Stimulated activated CD8-positive, alpha-beta memory T cell treated with anti-CD3 and anti-CD28 coated beads, Interleukin-4, amount 100 ng/mL, for 4 hours (primary cell): Measurements from ENCODE around the gene BIK.
"Not testable (repeated sequence)": the region's sequence is repeated elsewhere in the genome, so short reads cannot be mapped to it uniquely, and the experiment has no call there.

ENCODE experiments used
- DNase-seq, 2 donors: peaks; one replicate each; pipeline ENCODE4 v3.0.0-alpha.2; 2020; ENCODE audit warnings: low read depth in 2 of 2, low spot score in 1 of 2

BIK gene

DNA sequence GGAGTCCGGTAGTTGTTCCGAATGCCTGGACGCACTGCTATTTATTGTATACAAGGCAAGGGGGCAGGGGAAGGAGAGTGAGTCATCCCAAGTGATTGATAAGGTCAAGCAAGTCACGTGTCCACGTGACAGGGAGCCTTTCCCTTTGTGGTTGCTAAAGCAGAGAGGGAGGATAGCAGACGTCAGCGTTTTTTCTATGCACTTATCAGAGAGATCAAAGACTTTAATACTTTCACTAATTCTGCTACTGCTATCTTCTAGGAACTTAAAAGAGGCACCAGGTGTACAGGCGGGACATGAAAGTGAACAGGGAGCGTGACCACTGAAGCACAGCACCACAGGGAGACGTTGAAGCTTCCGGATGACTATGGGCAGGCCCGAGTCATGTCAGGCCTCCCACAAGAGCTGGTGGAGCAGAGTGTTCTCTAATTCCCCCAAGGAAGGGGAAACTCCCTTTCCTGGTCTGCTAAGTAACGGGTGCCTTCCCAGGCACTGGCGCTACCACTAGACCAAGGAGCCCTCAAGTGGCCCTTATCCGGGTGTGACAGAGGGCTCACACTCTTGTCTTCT is 6.4 kb upstream of the BIK start:
- DNase-seq: not testable (repeated sequence)

DNA sequence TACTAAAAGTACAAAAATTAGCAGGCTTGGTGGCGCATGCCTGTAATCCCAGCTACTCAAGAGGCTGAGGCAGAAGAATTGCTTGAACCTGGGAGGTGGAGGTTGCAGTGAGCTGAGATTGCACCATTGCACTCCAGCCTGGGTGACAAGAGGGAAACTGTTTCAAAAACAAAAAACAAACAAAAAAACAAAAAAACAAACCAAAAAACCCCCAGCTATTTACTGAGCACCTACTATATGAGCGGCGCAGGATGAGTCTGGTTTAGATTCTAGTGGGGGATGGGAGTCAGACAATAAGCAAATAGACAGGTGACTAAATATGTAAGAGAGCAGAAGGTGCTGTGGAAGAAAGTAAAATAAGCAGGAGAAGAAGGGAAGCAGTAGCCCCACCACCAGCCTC is 5.6 kb upstream of the BIK start:
- DNase-seq: not testable (repeated sequence)

DNA sequence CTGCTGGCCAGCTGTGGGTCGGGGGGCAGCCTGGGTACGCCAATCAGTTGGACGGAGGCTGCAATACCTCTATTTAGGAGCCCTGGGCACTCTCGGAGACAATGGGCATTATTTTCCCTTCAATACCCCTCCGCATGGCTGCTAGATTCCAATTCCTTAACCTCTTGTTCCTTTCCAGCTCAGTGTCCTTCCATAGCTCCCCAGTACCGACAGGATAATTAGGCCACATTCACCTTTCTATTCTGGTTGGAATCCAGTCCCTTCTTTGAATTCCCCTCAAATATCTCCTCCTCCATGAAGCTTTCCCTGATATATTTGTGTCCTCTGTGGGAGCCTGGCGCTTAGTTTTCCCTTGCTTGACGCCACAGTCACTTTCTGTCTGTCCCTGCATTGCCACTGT is 4.2 kb upstream of the BIK start:
- DNase-seq: no peak

DNA sequence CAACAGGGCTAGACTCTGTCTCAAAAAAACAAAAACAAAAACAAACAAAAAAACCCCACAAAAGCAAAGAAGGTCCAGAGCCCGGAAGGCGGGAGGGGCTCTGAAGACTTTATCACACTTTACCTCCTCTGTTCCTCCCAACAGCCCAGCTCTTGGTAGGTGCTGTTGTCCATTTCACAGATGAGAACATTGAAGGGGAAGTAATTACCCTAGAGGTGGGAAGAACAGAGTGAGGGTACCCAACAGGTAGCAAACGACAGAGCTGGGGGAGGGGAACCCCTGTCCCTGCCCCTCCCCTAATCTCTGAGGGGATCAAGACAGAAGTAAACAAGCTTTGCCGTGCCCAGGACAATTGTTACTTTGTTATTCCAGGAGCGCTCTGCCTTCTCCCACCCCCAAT is 1.0 kb upstream of the BIK start:
- no peak for DNase-seq

DNA sequence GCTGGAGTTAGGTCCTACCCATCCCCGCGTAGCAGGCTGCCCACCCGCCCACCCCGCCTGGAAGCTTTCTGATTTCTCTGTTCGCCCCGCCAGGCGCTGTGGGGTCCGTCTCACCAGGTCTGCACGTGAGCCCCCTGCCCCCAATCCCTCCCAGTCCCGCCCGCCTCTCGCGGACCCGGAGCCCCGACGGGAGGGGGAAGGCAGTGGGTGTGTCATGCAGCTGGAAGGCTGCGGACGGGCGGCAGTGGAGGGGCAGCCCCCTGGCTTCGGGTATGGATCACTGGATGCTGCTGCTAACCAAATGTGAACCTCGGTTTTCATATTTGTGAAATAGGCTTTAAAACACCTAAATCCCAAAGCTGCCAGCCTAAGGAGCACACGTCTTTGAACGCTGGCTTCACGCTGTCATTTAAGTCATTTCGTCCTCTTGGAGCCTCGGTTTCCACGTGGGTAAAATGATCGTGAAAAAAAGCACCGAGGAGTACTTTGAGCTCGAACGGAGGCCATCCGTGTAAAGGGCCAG is 568 bp upstream of the BIK start:
- DNase-seq: no peak

DNA sequence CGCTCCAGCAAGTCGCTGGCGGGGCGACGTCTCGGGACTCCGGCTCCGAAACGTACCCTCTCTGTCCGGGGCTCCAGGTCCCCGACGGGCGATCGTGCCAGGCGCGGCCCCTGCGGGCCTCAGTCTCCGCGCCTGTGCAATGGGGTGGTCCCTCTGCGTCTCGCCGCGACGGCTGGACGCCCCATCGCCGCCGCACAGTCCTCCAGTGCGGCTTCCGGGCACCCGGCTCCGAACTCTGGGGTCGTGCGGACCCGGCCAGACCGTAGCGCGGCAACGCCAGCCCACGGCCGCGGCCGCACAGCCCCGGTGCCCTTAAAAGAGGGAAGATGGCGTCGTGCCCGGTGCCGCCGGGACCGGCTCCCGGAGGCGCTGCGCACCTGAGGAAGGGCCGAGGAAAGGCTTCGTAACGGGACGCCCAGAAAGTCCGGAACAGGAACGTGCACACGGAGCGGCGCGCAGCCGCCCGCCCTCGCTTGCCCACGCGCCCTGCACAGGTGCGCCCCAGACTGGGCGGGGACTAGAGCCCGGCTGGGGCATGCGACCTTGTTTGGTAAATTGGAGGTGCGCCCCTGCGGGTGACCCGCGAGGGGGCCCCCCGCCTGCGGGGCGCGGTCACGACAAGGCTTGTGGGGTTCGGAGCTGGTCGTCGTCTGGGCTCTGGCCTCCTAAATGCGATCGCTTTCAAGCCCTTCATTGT is 525 bp downstream of the BIK start:
- peak in 1 of 2 donors; percentile 13 for DNase-seq

DNA sequence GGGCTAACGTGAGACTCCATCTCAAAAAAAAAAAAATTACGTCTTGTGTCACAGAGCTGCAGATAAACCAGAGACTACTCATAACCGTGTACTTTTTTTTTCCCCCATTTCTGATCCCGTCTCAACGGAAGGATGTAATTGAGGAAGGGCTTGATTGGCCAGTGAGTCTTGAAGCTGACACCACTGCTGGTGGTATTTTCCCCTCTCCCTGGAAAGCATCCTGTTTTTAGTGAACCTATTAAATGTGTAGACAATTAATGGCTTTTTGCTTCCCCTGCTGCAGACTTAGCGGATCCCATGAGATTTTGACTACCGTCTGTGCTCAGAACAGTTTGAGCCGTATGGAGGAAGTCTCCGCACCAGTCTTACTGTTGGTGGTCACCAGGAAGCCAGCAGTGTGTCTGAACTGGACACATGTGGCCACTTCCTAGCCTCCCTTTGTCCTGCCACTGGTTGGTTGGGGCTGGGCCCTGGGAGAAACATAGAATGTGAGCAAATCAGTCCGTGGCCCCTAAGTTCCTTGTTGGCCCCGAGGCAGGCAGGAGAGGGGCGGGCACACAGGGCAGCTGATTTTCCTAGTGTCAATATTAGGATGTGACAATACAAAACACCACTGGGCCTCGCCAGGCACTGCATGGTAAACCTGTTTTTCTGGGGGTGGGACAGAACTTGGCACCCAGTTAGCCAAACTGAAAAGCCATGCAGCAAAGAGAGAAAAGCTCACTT is 3.1 kb downstream of the BIK start:
- DNase-seq: no peak

DNA sequence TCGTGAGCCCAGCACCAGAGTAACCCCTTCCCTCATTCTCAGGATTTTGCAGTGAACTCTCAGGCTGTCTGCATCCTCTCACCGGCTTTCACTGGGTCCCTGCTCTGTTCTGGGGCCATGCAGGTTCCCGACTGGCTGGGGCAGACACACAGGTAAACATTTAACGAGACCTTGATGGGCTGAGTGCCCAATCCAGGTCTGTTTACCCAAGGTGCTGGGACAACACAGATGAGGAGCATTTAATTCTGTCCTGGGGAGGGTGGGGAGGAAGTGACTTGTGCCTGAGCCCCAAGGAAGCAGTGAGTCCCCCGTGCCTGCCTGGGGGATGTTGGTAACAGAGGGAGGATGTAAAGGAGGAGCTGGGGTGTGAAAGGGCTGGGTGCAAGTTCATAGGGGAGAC is 4.4 kb downstream of the BIK start:
- no peak for DNase-seq

DNA sequence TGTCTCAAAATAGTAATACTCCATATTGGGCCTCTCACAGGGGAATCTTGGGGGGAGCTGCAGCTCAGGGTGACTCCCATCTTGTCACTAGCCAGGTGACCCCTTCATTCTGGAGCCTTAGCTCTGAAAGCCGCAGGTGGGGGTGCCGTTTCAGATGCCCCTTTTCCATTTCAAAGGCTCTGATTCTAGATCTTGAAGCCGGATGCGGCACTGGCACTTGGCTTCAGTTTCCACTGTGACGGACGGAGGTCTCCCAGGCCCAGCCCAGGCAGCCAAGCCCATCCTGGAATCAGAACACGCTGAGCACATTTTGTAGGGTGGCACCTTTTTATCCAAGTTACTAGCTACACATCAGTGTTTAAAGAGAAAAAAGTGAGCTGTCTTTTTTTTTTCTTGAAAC is 6.4 kb downstream of the BIK start:
- no peak for DNase-seq

DNA sequence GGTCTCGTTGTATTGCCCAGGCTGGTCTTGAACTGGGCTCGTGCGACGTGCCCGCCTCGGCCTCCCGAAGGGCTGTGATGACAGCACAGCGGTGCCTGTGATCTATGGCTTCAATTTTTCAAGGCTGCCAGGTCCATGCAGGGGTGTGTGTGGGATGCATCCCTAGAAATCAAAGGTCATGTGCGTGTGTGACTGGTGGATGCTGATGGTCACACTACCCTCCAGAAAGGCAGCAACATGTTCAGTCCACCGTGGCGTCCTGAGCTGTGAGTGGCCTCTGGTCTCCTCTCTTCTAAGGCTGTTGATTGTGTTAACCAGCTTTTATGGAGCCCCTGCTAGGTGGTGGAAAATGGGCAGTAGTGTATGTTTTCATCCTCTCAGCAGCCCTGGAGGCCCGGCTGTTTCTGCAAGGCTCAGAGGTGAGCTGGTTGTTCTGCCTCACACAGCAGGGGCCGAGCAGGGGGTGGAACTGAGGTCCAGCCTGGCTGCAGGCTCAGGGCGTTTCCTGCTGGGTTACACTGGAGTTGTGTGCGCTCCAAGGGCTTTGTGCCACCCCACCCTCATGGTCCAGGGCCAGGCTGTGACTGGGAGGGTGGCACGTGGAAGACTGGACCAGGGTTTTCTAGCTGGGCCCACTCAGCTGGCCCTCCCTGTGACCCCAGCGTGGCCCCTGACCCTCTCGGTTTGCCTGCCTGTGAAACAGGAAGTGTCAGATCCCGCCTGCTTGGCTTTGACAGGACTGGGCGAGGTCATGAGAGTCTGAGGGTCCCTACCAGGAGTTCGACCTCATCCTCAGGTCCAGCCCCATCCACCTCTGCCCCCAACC is 7.7 kb downstream of the BIK start:
- no peak for DNase-seq

DNA sequence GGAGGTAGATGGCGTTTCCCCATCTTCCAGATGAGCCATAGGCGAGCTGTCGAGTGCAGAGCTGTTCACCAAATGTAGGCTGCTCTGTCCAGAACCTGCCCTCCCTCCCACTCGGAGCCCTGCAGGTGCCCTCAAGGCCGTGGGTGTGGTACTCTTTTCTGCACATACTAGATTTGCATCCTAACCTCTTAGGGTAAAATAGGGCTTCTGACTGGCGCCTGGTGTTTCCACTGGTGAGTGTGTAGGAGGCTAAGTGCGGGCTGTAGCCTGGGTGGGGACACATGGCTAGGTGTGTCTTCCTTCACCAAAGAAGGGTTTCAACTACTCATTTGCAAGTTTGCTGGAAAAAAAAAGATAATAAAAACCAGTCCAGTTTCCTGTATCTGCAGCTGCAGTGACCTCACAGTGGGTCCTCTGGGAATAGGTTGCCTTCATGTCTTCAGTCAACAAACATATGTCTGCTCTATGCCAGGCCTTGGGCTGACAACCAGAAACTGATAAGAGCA is 8.5 kb downstream of the BIK start:
- no peak for DNase-seq

DNA sequence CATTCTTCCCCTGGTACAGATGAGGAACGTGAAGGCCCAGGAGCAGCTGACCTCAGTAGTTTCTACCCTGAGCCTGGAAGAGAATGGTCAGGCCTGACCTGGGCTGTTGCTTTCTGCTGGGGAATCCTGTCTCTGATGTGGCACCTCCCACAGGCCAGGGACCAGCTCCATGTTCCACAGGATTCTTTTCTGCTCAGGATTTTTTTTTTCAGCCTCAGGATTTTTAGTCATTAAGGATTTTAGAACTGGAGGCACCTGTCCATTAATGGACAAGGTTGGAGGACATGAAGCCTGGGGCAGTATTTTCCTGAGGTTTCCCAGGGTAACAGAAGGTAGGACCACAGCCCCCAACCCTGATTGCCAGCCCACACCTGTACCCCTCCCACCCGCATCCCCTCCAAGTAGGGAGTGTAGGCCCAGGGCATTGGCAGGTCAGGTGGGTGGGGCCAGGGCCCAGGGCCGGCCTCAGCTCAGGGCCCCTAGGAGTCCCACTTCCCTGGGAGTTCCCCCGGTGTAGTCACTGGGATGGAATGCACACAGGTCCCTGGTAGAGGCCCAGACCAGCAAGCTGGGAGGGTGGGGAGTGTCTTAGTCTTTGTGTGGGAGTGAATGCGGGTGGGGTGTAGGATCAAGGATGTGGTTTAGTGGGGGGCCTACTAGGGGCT is 16.1 kb downstream of the BIK start:
- no peak for DNase-seq

DNA sequence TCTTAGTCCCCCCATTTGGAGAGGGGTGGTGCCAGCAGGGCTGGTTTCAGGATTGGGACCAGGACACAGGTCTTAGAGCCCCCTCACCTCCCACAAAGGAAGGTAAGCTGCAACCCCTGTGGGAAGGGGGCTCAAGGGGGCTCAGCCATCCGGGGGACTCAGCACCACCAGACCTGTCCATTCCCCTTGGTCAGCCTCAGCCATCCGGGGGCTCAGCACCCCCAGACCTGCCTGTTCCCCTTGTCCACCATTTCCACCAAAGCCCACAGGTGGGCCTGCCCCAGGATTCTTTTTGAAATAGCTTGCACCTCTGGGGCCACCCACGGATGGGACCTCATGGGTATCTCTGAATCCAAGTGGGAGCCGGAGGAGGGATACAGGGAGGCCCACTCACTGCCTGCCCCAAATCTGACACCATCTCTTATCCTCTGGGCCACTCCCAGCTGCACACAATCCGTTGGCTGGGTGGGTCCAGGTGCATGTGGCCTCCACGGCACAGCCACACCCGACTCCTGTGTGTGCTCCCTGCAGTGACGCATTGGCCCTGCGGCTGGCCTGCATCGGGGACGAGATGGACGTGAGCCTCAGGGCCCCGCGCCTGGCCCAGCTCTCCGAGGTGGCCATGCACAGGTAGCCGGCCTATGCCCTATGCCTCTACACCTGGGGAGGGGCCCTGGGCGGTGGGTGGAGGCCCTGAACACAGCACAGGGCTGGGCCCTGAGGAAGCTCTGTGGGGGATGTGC is 16.8 kb downstream of the BIK start:
- DNase-seq: no peak

DNA sequence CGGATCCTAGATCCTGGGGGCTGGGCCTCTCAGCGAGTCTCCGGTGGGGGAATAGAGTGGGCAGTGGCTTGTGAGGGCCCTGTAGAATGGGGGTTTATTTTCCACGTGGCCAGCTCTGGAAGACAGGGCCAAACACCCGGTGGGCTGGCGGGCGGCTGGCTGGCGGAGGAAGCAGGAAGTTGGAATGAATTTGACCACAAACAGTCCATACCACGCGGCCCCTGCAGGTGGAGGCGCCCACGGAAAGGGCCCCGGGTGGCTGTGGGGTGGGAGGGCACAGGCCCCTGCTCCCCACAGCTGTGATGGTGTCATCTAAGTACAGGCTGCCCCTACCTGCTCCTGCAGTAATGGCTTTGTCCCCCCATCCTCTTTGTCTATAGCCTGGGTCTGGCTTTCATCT is 17.6 kb downstream of the BIK start:
- no peak for DNase-seq

DNA sequence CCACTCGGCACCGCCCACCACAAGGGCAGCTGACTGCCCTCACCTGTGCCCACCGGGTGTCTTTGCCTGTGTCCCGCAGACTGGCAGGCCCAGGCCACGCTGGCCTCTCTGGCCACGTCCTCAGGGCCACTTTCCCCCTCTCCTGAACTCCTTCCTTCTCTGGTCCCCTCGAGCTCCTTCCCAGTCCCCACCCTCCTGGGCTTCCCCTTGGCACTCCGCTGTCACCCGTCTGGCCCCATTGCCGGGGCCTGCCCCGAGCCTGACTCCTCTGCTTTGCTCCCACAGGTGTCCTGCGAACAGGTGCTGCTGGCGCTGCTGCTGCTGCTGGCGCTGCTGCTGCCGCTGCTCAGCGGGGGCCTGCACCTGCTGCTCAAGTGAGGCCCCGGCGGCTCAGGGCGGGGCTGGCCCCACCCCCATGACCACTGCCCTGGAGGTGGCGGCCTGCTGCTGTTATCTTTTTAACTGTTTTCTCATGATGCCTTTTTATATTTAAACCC is 18.4 kb downstream of the BIK start:
- no peak for DNase-seq

DNA sequence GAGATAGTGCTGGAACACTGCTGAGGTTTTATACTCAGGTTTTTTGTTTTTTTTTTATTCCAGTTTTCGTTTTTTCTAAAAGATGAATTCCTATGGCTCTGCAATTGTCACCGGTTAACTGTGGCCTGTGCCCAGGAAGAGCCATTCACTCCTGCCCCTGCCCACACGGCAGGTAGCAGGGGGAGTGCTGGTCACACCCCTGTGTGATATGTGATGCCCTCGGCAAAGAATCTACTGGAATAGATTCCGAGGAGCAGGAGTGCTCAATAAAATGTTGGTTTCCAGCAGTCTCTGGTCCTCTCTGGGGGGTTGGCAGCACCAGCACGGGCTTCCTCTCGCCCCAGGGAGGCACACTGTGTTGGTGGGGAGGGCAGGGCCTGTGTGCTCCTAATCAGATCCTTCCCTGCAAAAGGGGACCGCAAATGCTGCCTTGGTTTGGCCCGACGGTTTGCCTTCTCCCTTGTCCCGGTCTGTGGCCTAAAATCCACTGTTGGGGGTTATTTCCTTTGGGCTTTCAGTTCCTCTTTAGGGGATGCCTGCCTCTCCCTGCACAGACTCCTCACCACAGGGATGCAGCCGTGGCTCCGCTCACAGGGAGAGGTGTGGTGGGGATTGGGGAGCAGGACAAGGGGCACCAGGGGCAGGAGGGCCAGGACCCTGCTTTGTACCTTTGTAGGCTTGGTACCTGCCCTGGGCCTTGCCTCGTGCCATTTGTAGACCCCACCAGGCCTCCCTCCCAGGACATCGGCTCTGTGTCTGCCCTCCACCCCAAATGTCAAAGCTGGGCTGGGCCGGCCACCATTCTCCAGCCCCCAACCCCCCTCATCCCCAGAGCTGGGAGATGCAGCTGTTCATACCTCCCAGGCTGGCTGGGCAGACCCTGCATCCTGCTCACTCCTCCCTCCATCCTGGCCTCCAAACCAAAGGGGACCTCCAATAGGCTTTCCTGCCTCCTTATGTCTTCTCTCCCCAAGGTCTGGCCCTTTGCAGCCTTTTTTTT is 19.2 kb downstream of the BIK start:
- no peak for DNase-seq

DNA sequence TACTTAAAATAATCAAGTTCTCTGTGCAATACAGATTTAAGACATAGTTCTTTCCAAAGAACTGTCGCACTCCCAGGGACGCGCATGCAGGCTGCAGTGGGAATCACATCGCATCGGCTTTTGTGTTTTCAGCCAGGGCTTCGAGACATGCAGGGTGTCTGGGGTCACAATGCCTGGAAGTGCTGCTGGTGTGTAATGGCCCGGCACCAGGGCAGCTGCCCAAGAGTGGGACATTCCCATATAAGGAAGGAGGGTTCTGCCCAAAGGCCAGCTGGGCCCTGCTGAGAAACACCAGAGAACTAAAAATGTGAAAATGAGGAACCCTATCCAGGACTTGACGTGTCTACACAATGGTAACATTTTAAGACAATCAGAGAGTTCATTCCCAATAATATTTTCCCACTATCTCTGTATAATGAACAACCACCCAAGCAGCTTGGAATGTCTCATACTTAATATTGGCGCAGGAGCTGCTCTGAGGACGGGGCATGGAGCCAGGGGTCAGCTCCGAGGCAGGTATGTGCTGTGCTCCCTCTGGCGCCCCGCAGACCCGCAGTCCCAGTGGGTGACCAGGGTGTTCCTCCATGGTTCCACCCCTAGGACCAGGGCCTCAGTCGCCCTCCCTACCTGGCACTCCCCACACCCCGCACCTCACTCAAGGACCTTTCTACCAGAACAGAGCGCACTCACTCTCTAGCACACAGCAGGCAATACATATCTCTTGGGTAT is 21.4 kb downstream of the BIK start:
- DNase-seq: no peak

DNA sequence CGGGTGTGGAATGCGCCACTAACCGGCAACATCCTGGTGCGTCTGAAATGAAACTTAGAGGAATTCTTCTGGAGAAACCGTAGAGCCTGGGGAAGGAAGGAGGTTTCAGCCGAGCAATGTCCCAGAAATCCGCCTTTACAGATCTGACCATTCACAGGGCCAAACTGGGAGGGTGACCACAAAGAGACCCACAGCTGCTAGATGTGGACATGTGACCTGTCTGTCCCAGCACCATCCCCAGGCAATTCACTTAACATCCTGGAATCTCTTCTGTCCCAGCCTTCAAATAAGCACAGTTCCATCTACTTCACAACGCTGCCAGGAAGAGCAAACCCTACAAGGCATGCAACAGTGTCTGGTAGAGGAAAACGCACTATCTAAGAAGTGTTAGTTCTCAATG is 22.9 kb downstream of the BIK start:
- DNase-seq: no peak
